Measurements from ENCODE around the gene SLF2. TPM values are rescaled to one million over a fixed set of nuclear protein-coding genes. Genes with fewer than 3 reads are reported as not detected.

The SLF2 gene
- total and polyA plus RNA-seq, 10 donors: 11.5 to 90.9 (median 46.8) TPM

DNA sequence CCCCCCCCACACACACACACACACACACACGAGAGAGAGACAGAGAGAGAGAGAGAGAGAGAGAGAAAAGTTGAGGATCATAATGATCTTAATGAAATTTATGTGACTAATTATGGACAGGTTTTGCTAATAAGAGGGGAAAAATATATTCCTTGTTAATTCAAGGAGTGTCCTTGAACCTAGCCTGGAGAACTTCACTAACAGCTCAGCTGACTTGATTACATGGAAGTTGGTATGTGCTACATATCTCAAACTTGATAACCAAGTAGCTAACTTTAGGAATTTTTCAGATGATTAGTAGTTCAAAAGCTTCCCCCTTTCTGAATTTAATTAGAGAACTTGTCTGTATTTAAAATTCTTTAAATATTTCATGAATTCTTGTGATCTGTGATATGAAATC, 15.3 kb downstream of the SLF2 start:
- Histone ChIP-seq H3K27me3 (replicated peaks in 1 of 7) (no peaks in the 10 kb centered on the region), H3K9me3 (no peaks in the 10 kb centered on the region), H3K4me3 (no peak overlapping the region), H3K4me1 (peaks cover 0 to 28% (median 3%) of the 10 kb centered on the region in 6 donors), H3K36me3 (peaks cover 7 to 100% (median 92%) of the 10 kb centered on the region in 6 donors), H3K27ac (no peak overlapping the region)
- WGBS, 5 donors: 0 to 83% (median 20%) methylated on average over 1 of the region's 1 CpG
- intact Hi-C loops (cut with DNase I; ENCODE audit: low total_unique reads): no loop called here
- no peak for DNase-seq
- TF ChIP-seq POLR2AphosphoS5 (IDR thresholded peaks at IDR 0.05) (no peak), POLR2A (IDR thresholded peaks at IDR 0.05) (no peak)
- TF ChIP-seq, protein P1, sequence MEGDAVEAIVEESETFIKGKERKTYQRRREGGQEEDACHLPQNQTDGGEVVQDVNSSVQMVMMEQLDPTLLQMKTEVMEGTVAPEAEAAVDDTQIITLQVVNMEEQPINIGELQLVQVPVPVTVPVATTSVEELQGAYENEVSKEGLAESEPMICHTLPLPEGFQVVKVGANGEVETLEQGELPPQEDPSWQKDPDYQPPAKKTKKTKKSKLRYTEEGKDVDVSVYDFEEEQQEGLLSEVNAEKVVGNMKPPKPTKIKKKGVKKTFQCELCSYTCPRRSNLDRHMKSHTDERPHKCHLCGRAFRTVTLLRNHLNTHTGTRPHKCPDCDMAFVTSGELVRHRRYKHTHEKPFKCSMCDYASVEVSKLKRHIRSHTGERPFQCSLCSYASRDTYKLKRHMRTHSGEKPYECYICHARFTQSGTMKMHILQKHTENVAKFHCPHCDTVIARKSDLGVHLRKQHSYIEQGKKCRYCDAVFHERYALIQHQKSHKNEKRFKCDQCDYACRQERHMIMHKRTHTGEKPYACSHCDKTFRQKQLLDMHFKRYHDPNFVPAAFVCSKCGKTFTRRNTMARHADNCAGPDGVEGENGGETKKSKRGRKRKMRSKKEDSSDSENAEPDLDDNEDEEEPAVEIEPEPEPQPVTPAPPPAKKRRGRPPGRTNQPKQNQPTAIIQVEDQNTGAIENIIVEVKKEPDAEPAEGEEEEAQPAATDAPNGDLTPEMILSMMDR (IDR thresholded peaks at IDR 0.05 in 8 of 11, conservative IDR thresholded peaks at IDR 0.05 in 3 of 11): no peak

DNA sequence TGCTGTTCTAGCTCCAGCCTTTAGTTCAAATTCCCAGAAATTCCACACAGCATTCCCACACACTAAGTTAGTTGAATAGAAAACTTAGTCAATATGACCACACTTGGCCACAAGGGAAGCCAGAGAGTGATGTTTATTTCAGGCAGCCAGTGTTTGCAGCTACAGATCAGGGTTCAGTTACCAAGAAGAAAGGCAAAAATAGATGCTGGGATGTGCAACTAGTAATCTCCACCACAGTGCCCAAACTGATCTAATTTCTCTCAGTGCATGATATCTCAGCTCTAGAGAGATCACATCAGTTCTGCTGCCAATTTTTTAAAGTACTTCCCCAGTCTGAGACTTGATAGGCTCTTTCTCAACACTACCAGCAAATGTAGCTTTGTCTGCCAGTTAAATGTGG, 17.6 kb downstream of the SLF2 start:
- Histone ChIP-seq H3K27me3 (replicated peaks in 1 of 7) (no peaks in the 10 kb centered on the region), H3K27ac (no peak overlapping the region), H3K4me1 (peaks cover 0 to 16% (median 2%) of the 10 kb centered on the region in 6 donors), H3K36me3 (peaks cover 5 to 100% (median 92%) of the 10 kb centered on the region in 6 donors), H3K4me3 (no peak overlapping the region), H3K9me3 (no peaks in the 10 kb centered on the region)
- TF ChIP-seq POLR2A (IDR thresholded peaks at IDR 0.05) (no peak), POLR2AphosphoS5 (IDR thresholded peaks at IDR 0.05) (no peak)
- TF ChIP-seq, protein P1 (IDR thresholded peaks at IDR 0.05 in 8 of 11, conservative IDR thresholded peaks at IDR 0.05 in 3 of 11): no peak
- intact Hi-C loops (cut with DNase I; ENCODE audit: low total_unique reads): no loop called here
- DNase-seq: no peak

DNA sequence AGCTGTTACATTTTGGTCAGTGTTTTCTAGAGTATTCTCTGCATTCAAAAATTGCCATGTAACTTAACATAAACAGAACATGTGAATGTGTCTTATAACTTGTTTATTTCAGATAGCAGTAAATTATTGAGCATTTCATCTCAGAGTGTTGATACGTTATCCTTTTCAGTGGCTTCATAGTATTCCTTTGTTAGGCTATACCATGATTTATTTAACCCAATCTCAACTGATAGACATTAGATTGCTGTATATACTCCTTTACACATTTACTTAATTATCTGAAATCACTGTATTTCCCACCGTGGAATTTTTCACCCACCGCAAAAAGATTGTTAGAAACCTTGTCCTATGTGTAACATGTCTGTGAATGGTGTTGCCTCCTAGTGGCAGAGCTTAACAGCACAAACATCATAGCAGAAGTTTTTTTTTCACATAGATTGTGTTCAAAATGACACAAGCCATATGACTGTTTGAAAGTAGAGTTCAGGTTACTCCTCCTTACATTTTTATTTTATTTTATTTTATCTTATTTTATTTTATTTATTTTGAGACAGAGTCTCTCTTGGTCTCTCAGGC, 21.4 kb downstream of the SLF2 start:
- Histone ChIP-seq H3K4me1 (peaks cover 0 to 7% (median 0%) of the 10 kb centered on the region in 6 donors), H3K27ac (no peak overlapping the region), H3K9me3 (no peaks in the 10 kb centered on the region), H3K27me3 (replicated peaks in 1 of 7) (no peaks in the 10 kb centered on the region), H3K36me3 (peaks cover 5 to 100% (median 87%) of the 10 kb centered on the region in 6 donors), H3K4me3 (no peak overlapping the region)
- no peak for TF ChIP-seq POLR2A (IDR thresholded peaks at IDR 0.05)
- TF ChIP-seq POLR2AphosphoS5 (IDR thresholded peaks at IDR 0.05): no peak
- TF ChIP-seq, protein P1 (IDR thresholded peaks at IDR 0.05 in 8 of 11, conservative IDR thresholded peaks at IDR 0.05 in 3 of 11): peak in 6 of 11 experiments; percentile 11 to 40 (median 25)
- 95 to 99% (median 96%) methylated on average over 3 of the region's 3 CpGs for WGBS, 5 donors
- intact Hi-C loops (cut with DNase I; ENCODE audit: low total_unique reads): no loop called here
- DNase-seq: no peak

DNA sequence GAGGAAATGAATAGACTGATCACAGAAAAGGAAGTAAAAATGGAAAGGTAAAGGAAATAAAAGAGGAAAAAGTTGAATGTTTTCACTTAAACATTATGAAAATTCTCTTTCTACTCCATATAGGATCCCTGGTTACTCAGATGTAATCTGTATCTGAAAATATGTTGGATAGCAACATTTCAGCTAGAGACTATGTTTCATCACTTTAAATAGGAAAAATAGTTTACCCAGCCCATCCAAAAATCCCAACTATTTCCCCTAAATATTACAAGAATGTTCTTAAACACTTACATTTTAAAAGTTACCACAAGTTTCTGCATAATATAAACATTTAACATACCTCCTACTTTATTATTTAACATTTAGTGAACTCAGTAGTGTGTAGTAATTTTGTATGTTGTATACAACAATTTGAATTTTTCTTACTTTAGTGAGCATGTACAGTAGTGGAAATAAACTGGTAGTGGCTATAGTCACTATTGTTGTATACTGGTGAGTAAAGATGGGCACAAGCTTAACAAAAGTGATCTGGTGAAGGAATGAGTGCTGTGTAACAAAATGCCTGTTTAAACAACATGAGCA, 27.1 kb downstream of the SLF2 start:
- H3K4me3 ChIP-seq: no peak overlapping the region
- no peak for DNase-seq
- H3K4me1 ChIP-seq: peaks cover 0 to 4% (median 0%) of the 10 kb centered on the region in 6 donors
- peaks cover 4 to 100% (median 79%) of the 10 kb centered on the region in 6 donors for H3K36me3 ChIP-seq
- H3K27ac ChIP-seq: no peak overlapping the region
- no peak for TF ChIP-seq POLR2AphosphoS5 (IDR thresholded peaks at IDR 0.05)
- TF ChIP-seq POLR2A (IDR thresholded peaks at IDR 0.05): no peak
- TF ChIP-seq, protein P1 (IDR thresholded peaks at IDR 0.05 in 8 of 11, conservative IDR thresholded peaks at IDR 0.05 in 3 of 11): no peak
- intact Hi-C loops (cut with DNase I; ENCODE audit: low total_unique reads): no loop called here
- no peaks in the 10 kb centered on the region for H3K27me3 ChIP-seq (replicated peaks in 1 of 7)
- H3K9me3 ChIP-seq: no peaks in the 10 kb centered on the region
